22Rv1 (cell line): ENCODE results near the gene SLC30A4.

ENCODE experiments used
- CTCF ChIP-seq: fragments of 450-650 bp; IDR thresholded peaks from 2 replicates; pipeline ENCODE4 v1.5.1; 2017; ENCODE audit warnings: mild to moderate bottlenecking
- ZFX ChIP-seq: fragments of 450-650 bp; IDR thresholded peaks from 2 replicates; pipeline ENCODE4 v1.6.1; 2017; ENCODE audit warnings: antibody characterized with exemption, borderline replicate concordance

DNA sequence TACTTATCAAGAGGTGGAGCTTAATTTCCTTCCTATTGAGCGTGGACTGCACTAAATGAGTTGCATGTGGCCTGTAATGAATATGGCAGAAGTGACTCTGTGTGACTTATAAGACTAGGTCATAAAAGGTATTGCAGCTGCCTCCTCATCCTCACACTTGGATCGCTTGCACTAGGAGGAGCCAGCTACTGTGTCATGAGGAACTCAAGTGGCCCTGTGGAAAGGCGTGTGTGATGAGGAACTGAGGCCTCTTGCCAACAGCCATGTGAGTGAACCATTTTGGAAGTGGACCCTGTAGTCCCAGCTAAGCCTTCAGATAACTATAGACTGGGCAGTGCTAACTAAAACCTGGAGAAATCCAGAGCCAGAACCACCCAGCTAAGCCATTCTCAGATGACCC, 7.1 kb upstream of the SLC30A4 start:
- no peak for TF ChIP-seq CTCF
- TF ChIP-seq ZFX = no peak
